Endothelial cell (in vitro differentiated cells): ENCODE measurements around the gene GOLGA2. TPM values are rescaled to one million over a fixed set of nuclear protein-coding genes. Genes with fewer than 3 reads are reported as not detected.

Experiments
- DNase-seq: peaks from one replicate; pipeline ENCODE4 v3.0.0; 2021; ENCODE audit warnings: low spot score
- H3K27ac Mint-ChIP-seq: one replicate; pipeline ENCODE4 v1.8.0; 2021; ENCODE audit warnings: mixed read lengths, inconsistent platforms; ENCODE audit not compliant: unreplicated experiment
- H3K27me3 Mint-ChIP-seq: one replicate; pipeline ENCODE4 v1.8.0; 2021; ENCODE audit warnings: mild to moderate bottlenecking, moderate library complexity, mixed read lengths, inconsistent platforms; ENCODE audit not compliant: unreplicated experiment
- H3K36me3 Mint-ChIP-seq: one replicate; pipeline ENCODE4 v1.8.0; 2021; ENCODE audit warnings: mild to moderate bottlenecking, low read depth, mixed read lengths, inconsistent platforms; ENCODE audit not compliant: unreplicated experiment
- H3K4me1 Mint-ChIP-seq: one replicate; pipeline ENCODE4 v1.8.0; 2021; ENCODE audit warnings: mild to moderate bottlenecking, mixed read lengths, inconsistent platforms; ENCODE audit not compliant: unreplicated experiment
- H3K4me3 Mint-ChIP-seq: one replicate; pipeline ENCODE4 v1.8.0; 2021; ENCODE audit warnings: mild to moderate bottlenecking, mixed read lengths, inconsistent platforms; ENCODE audit not compliant: unreplicated experiment
- H3K9me3 Mint-ChIP-seq: one replicate; pipeline ENCODE4 v1.8.0; 2021; ENCODE audit warnings: mixed read lengths, inconsistent platforms; ENCODE audit not compliant: unreplicated experiment
- total RNA-seq: library from RNA; stranded (reverse); fragmentation: NEBNext Ultra II Directional; extraction: Animal tissue kit (Norgen Biotek cat#: 25700); gene quantifications from one replicate; pipeline ENCODE4 v1.2.1, GENCODE V29; 2021; ENCODE audit not compliant: unreplicated experiment
- TF ChIP-seq, protein P1 (sequence below): fragments of 200-600 bp; sonication (generic); IDR thresholded peaks from one replicate; pipeline ENCODE4 v1.5.0; 2021; ENCODE audit warnings: antibody characterized with exemption; ENCODE audit not compliant: unreplicated experiment

GOLGA2 gene
- total RNA-seq, 1 donor from 2014 or later: 69.4 TPM

DNA sequence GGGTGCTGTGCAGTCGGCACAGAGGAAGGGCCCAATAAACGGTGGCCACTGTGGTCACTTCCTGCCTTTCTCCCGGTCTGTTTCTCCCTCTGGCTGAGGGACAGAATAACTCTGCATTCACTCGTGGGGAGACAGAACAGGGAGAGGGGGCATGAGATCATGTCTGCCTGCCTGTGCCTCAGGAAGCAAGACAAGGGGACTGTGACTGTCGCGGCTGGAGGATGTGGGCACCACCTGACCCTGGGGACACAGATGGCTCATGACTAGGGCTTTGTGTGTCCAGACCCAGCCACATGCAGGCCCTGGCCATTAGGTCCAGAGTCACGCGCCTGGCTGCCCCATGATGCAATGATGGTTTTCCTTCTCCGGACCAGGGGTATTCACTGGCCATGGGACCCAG lies 40.6 kb upstream of the GOLGA2 start:
- no peak for DNase-seq
- H3K27ac Mint-ChIP-seq: no peak overlapping the region
- TF ChIP-seq, protein P1, sequence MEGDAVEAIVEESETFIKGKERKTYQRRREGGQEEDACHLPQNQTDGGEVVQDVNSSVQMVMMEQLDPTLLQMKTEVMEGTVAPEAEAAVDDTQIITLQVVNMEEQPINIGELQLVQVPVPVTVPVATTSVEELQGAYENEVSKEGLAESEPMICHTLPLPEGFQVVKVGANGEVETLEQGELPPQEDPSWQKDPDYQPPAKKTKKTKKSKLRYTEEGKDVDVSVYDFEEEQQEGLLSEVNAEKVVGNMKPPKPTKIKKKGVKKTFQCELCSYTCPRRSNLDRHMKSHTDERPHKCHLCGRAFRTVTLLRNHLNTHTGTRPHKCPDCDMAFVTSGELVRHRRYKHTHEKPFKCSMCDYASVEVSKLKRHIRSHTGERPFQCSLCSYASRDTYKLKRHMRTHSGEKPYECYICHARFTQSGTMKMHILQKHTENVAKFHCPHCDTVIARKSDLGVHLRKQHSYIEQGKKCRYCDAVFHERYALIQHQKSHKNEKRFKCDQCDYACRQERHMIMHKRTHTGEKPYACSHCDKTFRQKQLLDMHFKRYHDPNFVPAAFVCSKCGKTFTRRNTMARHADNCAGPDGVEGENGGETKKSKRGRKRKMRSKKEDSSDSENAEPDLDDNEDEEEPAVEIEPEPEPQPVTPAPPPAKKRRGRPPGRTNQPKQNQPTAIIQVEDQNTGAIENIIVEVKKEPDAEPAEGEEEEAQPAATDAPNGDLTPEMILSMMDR: no peak
- peaks cover 8% of the 10 kb centered on the region for H3K36me3 Mint-ChIP-seq
- H3K9me3 Mint-ChIP-seq: no peaks in the 10 kb centered on the region
- no peaks in the 10 kb centered on the region for H3K4me1 Mint-ChIP-seq
- H3K27me3 Mint-ChIP-seq: peaks cover 3% of the 10 kb centered on the region
- H3K4me3 Mint-ChIP-seq: no peak overlapping the region

DNA sequence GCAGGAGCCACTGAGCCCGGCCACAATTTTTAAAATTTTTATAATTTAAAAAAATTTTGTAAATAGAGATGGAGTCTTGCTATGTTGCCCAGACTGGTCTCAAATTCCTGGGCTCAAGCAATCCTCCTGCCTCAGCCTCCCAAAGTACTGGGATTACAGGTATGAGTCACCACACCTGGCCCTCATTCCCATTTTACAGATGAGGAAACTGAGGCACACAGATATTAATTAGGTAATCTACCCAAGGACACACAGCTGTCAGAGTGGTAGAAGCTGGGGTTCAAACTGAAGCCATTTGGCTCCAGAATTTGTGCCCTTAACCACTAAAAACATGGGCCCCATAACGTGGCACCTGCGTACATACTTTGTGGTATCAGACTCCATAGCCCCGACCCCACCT lies 38.9 kb upstream of the GOLGA2 start:
- Mint-ChIP-seq H3K9me3 (no peaks in the 10 kb centered on the region), H3K27ac (no peak overlapping the region), H3K4me1 (no peaks in the 10 kb centered on the region), H3K27me3 (peaks cover 3% of the 10 kb centered on the region), H3K36me3 (peaks cover 16% of the 10 kb centered on the region), H3K4me3 (no peak overlapping the region)
- DNase-seq: no peak
- TF ChIP-seq, protein P1: no peak

DNA sequence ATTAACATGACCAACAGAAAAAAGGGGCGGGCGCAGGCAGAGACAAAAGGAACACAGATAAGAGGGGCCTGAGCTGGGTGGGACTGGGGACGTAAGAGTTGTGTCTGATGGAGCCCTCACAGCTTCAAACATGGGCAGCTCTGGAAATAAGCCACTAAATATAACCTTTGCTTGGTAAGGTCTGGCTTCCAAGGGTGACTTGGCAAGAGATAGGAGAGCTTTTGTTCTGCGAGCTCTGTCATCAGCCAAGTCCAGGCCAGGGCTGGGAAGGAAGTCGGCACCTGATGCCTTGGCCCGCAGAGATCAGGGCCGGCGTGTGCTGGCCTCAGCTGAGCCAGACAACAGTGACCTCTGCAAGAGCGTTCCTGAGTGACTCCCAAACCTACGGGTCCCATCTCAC lies 34.7 kb upstream of the GOLGA2 start:
- Mint-ChIP-seq H3K27me3 (peaks cover 4% of the 10 kb centered on the region), H3K36me3 (peaks cover 13% of the 10 kb centered on the region), H3K27ac (no peak overlapping the region), H3K4me3 (no peak overlapping the region), H3K9me3 (no peaks in the 10 kb centered on the region), H3K4me1 (no peaks in the 10 kb centered on the region)
- DNase-seq: no peak
- TF ChIP-seq, protein P1: no peak

DNA sequence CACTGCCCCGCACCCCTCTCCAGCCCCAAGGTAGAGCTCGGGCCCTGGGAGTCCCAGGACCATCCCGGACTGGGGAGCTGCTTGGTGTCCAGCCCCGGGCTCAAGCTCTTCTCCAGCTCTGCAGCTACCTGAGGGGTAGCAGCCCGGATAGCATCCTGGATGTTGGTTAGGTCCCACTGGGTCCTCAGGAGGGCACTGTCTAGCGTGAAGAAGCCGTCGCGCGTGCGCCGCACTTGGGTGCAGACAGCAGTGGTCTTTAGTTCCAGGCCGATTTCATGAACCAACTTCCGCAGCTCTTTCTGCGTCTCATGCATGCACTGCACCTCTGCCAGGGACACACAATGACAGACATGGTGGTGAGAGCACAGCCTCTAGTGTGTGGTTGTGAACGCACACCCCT lies 33.7 kb upstream of the GOLGA2 start:
- DNase-seq: no peak
- Mint-ChIP-seq H3K9me3 (no peaks in the 10 kb centered on the region), H3K27ac (no peak overlapping the region), H3K27me3 (peaks cover 4% of the 10 kb centered on the region), H3K4me1 (no peaks in the 10 kb centered on the region), H3K4me3 (no peak overlapping the region), H3K36me3 (peaks cover 13% of the 10 kb centered on the region)
- TF ChIP-seq, protein P1: no peak

DNA sequence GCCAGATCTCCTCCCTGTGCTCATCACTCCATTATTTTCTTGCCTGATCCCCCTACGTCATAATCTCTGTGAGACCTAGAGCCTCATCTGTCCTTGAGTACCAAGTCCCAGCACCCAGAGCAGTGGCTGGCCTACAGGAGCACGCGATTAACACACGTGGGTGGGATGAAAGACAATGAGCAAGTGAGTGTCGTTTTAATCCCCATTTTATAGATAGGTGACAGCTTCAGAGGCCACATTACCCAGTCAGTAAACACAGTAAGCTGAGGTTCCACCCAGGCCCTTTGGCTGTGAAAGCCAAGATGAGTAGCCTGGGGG lies 29.1 kb upstream of the GOLGA2 start:
- no peaks in the 10 kb centered on the region for H3K9me3 Mint-ChIP-seq
- H3K27me3 Mint-ChIP-seq: peaks cover 2% of the 10 kb centered on the region
- TF ChIP-seq, protein P1: no peak
- peaks cover 7% of the 10 kb centered on the region for H3K36me3 Mint-ChIP-seq
- H3K4me1 Mint-ChIP-seq: no peaks in the 10 kb centered on the region
- no peak overlapping the region for H3K4me3 Mint-ChIP-seq
- H3K27ac Mint-ChIP-seq: no peak overlapping the region
- no peak for DNase-seq
